Measurements from ENCODE around the gene HOXA13. TPM values are rescaled to one million over a fixed set of nuclear protein-coding genes. Genes with fewer than 3 reads are reported as not detected.

HOXA13 gene
- total and polyA plus RNA-seq, 11 donors: not detected

GRCh38 chr7:27210441-27211083, 10.7 kb upstream of the HOXA13 start:
- H3K27me3 ChIP-seq: peaks cover 50 to 98% (median 88%) of the 10 kb centered on the region in 9 donors
- no peaks in the 10 kb centered on the region for H3K9me3 ChIP-seq
- peak in 3 of 4 donors; percentile 62 to 78 (median 66) for ATAC-seq
- H3K36me3 ChIP-seq: no peaks in the 10 kb centered on the region
- no peak overlapping the region for H3K27ac ChIP-seq
- H3K4me1 ChIP-seq: peaks cover 0 to 22% (median 8%) of the 10 kb centered on the region in 12 donors
- intact Hi-C loops (cut with DNase I): loop anchor here in 8 of 10 donors (5.0 to 10.0 kb wide), 5 partner anchors 364 to 812 kb away; no protein-coding TSS in a partner anchor
- TF ChIP-seq POLR2A (IDR thresholded peaks at IDR 0.05) (no peak), CTCF (IDR thresholded peaks at IDR 0.05) (peak; percentile 57 to 80 (median 70))
- DNase-seq: peak in 1 of 5 donors; percentile 56
- peak overlapping the region in 8 of 12 donors; percentile 4 to 41 (median 32) for H3K4me3 ChIP-seq
- WGBS, 4 donors: 10 to 15% (median 12%) methylated on average over 32 of the region's 32 CpGs

- WGBS, 4 donors: 36 to 41% (median 40%) methylated on average over 8 to 11 of the region's 11 CpGs
- no peaks in the 10 kb centered on the region for H3K9me3 ChIP-seq
- no peak overlapping the region for H3K27ac ChIP-seq
- TF ChIP-seq POLR2A (IDR thresholded peaks at IDR 0.05) (no peak), CTCF (IDR thresholded peaks at IDR 0.05) (no peak)
- ATAC-seq (no peak), DNase-seq (no peak)
- no peaks in the 10 kb centered on the region for H3K36me3 ChIP-seq
- H3K27me3 ChIP-seq: peaks cover 55 to 99% (median 94%) of the 10 kb centered on the region in 9 donors
- H3K4me1 ChIP-seq: peaks cover 0 to 27% (median 13%) of the 10 kb centered on the region in 12 donors
- no peak overlapping the region for H3K4me3 ChIP-seq
- intact Hi-C loops (cut with DNase I): loop anchor here (5.0 to 10.0 kb wide), 6 partner anchors 365 to 812 kb away; no protein-coding TSS in a partner anchor
Observed at GRCh38 chr7:27209933-27210440, 10.1 kb upstream of the HOXA13 start.

- Histone ChIP-seq H3K9me3 (no peaks in the 10 kb centered on the region), H3K4me3 (no peak overlapping the region), H3K27me3 (peaks cover 62 to 99% (median 95%) of the 10 kb centered on the region in 9 donors), H3K27ac (no peak overlapping the region), H3K4me1 (peaks cover 0 to 34% (median 16%) of the 10 kb centered on the region in 12 donors), H3K36me3 (no peaks in the 10 kb centered on the region)
- intact Hi-C loops (cut with DNase I): loop anchor here in 6 of 10 donors (5.0 to 10.0 kb wide), 4 partner anchors 366 to 708 kb away; no protein-coding TSS in a partner anchor
- DNase-seq (no peak), ATAC-seq (no peak)
- TF ChIP-seq POLR2A (IDR thresholded peaks at IDR 0.05): no peak
- no peak for TF ChIP-seq CTCF (IDR thresholded peaks at IDR 0.05)
- WGBS, 4 donors: 69 to 78% (median 69%) methylated on average over 4 of the region's 4 CpGs
Observed at GRCh38 chr7:27208998-27209397, 9.1 kb upstream of the HOXA13 start.

- H3K4me3 ChIP-seq: no peak overlapping the region
- no peaks in the 10 kb centered on the region for H3K36me3 ChIP-seq
- H3K9me3 ChIP-seq: no peaks in the 10 kb centered on the region
- H3K4me1 ChIP-seq: peaks cover 0 to 23% (median 11%) of the 10 kb centered on the region in 12 donors
- WGBS, 4 donors: 22 to 37% (median 37%) methylated on average over 7 of the region's 7 CpGs
- TF ChIP-seq CTCF (IDR thresholded peaks at IDR 0.05): no peak
- TF ChIP-seq POLR2A (IDR thresholded peaks at IDR 0.05): no peak
- intact Hi-C loops (cut with DNase I): loop anchor here in 6 of 10 donors (5.0 to 10.0 kb wide), 4 partner anchors 367 to 710 kb away; no protein-coding TSS in a partner anchor
- H3K27ac ChIP-seq: no peak overlapping the region
- ATAC-seq: no peak
- peaks cover 60 to 99% (median 94%) of the 10 kb centered on the region in 9 donors for H3K27me3 ChIP-seq
- DNase-seq: no peak
Observed at GRCh38 chr7:27207348-27207985, 7.6 kb upstream of the HOXA13 start.

Measured in heart left ventricle (tissue), 16 donors.